HG03457 (cell line): ENCODE data around the gene DUSP19.

Source experiments
- ATAC-seq: cut with Tn5 transposase; IDR thresholded peaks from one replicate; pipeline ENCODE4 v1.9.1; 2021; ENCODE audit warnings: moderate number of reproducible peaks; ENCODE audit not compliant: unreplicated experiment

Gene DUSP19

DNA sequence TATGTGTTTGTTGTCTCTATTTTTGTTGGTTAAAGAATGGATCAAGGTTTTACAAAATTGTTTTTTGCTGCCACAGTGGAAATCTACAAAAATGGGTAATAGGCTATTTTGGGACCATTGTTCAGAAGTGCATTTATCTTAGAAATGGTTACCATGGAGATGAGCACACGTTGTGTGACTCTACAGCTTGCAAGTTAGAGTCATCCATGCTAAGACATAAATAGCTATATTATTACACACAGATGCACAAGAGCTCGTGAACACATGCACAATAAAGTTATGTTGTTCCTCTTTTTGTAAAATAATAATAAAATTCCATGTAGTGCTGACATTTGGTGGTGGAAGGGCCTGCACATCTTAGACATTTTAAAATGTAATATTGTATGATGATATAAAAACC, 15.5 kb upstream of the DUSP19 start:
- no peak for ATAC-seq

GRCh38 chr2:183068561-183068960, 10.0 kb upstream of the DUSP19 start:
- no peak for ATAC-seq

GRCh38 chr2:183069174-183069573, 9.4 kb upstream of the DUSP19 start:
- no peak for ATAC-seq

DNA sequence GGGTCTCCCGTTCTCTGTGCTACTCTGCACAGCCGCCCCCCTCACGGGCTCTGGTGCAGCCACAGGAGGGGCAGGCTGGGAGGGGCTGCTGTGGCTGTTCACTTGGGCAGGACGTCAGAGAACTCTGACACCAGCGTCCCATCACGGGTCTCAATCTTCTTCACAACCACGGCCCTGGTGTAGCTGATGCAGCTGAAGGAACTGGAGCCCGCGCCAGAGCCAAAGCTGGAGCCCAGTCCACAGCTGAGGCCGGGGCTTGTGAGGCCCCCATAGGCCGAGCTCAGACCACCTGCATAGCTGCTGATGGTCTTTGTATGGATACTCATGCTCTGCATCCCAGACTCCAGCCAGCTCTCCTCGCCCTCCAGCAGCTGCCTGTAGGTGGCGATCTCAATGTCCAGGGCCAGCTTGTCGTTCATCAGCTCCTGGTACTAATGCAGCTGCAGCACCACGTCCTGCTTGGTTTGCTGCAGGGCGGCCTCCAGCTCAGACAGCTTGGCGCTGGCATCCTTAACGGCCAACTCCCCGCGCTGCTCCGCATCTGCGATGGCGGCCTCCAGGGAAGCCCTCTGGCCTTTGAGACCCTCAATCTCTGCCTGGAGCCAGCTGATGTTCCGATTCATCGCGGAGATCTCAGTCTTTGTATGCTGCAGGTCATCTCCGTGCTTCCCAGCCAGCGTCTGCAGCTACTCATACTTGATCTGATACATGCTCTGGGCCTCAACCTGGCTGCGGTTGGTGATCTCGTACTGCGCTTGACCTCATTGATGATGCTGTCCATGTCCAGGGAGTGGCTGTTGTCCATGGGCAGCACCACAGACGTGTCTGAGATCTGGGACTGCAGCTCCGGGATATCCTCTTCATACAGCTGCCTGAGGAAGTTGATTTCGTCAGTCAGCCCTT, 7.4 kb upstream of the DUSP19 start:
- no peak for ATAC-seq

DNA sequence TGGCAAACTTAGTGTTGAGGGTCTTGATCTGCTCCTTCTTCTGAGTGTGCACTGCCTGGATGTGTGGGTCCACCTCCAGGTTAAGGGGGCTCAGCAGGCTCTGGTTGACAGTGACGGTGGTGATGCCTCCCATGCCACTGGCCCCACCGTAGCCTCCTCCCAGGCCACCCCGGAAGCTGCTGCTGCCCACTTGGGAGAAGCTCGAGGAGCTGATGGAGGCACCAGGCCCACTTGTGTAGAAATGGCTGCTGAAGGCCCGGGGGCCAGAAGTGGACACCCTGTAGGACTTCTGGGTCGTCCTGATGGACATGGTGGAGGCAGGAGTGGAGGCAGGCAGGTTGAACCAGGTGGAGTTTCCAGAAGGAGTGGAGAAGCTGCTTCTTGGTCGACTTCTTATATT, 6.4 kb upstream of the DUSP19 start:
- ATAC-seq, result no peak

DNA sequence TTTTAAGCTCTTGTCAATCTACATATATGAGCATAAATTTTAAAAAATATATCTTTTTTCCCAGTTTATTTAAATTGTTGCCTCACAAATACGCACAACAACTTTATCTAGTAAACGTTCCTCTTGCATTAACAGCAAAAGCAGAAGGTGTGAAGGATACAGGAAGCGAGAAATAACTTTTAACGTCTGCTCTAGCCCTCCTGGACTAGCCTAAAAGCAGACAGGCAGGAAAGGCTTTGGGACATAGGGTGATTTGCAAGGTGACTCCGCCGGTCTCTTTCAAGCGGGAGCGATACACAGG, 434 bp upstream of the DUSP19 start:
- ATAC-seq, result no peak

- peak; percentile 20 for ATAC-seq
Observed at GRCh38 chr2:183079139-183079775, 710 bp downstream of the DUSP19 start.

DNA sequence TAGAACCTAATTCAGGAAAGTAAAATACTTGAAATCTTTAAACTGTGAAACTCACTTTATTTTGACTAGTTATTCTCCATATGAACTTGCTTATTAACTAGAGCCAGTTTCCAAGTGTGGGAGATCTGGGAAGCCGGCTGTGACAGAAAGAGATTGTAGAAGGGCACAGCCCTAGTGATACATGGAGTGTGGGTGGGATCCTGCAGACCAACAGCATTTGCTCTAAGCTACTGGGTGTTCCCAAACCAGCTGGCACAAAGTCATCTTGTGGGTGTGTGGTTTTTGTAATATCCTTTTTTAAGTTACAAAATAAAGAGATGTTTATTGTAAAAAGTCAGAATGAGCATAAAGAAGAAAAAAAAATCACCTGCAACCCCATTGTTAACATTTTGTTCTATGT, 3.4 kb downstream of the DUSP19 start:
- ATAC-seq, result no peak

- ATAC-seq, result no peak
Observed at GRCh38 chr2:183088061-183088460, 9.5 kb downstream of the DUSP19 start.

DNA sequence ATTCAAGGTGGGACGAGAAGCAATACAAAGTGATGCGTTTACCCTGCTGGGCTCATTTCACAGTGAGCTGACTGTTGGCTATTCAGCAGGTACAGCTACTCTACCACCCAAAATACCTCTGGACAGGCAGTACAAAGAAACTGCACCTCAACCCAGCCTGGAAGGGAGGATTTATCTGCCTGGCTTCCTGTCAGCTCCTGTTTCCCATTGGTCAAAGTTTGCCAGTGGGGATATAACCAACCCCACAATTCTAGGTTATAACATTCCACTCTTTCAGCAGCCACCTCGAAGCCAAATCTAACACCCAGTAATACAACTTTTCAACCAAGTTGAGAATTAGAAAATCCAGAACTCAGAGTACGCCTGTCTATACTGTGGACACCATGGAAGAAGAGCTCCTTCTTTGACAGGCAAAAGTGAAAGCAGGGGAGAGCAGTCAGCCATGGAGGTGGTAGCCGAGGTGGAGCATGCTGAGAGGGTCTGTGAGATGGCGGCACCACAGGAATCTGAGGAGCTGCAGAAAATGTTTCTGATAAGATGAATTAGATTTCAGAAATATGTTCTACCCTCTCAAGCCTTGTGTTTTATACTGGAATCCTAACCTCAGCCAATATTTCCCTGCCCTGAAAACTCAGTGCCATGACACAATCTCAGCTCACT, 10.8 kb downstream of the DUSP19 start:
- ATAC-seq, result peak; percentile 41

GRCh38 chr2:183091318-183091953, 12.9 kb downstream of the DUSP19 start:
- no peak for ATAC-seq

- no peak for ATAC-seq
Observed at GRCh38 chr2:183091954-183092345, 13.4 kb downstream of the DUSP19 start.

GRCh38 chr2:183093857-183094657, 15.5 kb downstream of the DUSP19 start:
- peak; percentile 86 for ATAC-seq

GRCh38 chr2:183105402-183106134, 27.0 kb downstream of the DUSP19 start:
- no peak for ATAC-seq

GRCh38 chr2:183112577-183112976, 34.0 kb downstream of the DUSP19 start:
- no peak for ATAC-seq

GRCh38 chr2:183113630-183114029, 35.1 kb downstream of the DUSP19 start:
- ATAC-seq, result no peak

DNA sequence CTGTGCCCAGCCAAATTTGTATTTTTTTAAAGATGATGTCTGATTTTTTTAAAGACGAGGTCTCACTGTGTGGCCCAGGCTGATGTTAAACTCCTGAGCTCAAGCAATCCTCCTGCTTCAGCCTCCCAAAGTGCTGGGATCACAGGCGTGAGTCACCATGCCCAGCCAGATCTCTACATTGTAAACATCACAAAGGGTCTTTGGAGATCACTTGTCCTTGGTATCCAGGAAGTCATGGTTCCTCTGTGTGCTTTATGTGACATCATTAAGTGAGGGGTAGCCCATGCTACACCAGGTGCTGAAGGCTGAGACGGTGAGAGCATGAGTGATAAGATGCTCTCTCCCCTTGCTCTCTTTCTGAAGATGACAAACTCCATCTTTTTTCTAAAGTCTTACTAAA, 38.7 kb downstream of the DUSP19 start:
- ATAC-seq, result no peak

- no peak for ATAC-seq
Observed at GRCh38 chr2:183123117-183123958, 44.8 kb downstream of the DUSP19 start.

GRCh38 chr2:183123959-183124221, 45.3 kb downstream of the DUSP19 start:
- peak; percentile 13 for ATAC-seq
